Glutamatergic neuron (in vitro differentiated cells): Measurements from ENCODE around the gene NRXN3. TPM values are rescaled to one million over a fixed set of nuclear protein-coding genes. Genes with fewer than 3 reads are reported as not detected.

ENCODE experiments used
- DNase-seq: peaks from one replicate; pipeline ENCODE4 v3.0.0; 2022
- H3K27ac Mint-ChIP-seq: one replicate; pipeline ENCODE4 v1.8.0; 2020; ENCODE audit warnings: mild to moderate bottlenecking, mixed read lengths, inconsistent platforms; ENCODE audit not compliant: unreplicated experiment
- H3K27me3 Mint-ChIP-seq: one replicate; pipeline ENCODE4 v1.8.0; 2020; ENCODE audit warnings: mild to moderate bottlenecking, moderate library complexity, mixed read lengths, inconsistent platforms; ENCODE audit not compliant: unreplicated experiment
- H3K36me3 Mint-ChIP-seq: one replicate; pipeline ENCODE4 v1.8.0; 2020; ENCODE audit warnings: mild to moderate bottlenecking, mixed read lengths, inconsistent platforms; ENCODE audit not compliant: unreplicated experiment
- H3K4me1 Mint-ChIP-seq: one replicate; pipeline ENCODE4 v1.8.0; 2020; ENCODE audit warnings: mild to moderate bottlenecking, low read depth, mixed read lengths, inconsistent platforms; ENCODE audit not compliant: unreplicated experiment
- H3K4me3 Mint-ChIP-seq: one replicate; pipeline ENCODE4 v1.8.0; 2020; ENCODE audit warnings: mild to moderate bottlenecking, mixed read lengths, inconsistent platforms; ENCODE audit not compliant: unreplicated experiment
- H3K9me3 Mint-ChIP-seq: one replicate; pipeline ENCODE4 v1.8.0; 2020; ENCODE audit warnings: mild to moderate bottlenecking, moderate library complexity, mixed read lengths, inconsistent platforms; ENCODE audit not compliant: unreplicated experiment
- total RNA-seq: library from RNA; stranded (reverse); fragmentation: NEBNext Ultra II Directional; extraction: Animal tissue kit (Norgen Biotek cat#: 25700); gene quantifications from one replicate; pipeline ENCODE4 v1.2.1, GENCODE V29; 2021; ENCODE audit not compliant: unreplicated experiment
- TF ChIP-seq, protein P1 (sequence below): fragments of 200-600 bp; sonication (generic); IDR thresholded peaks from one replicate; pipeline ENCODE4 v1.5.0; 2021; ENCODE audit not compliant: partially characterized antibody, unreplicated experiment

The NRXN3 gene
- total RNA-seq, 1 donor from 2014 or later, result 1.2 TPM

DNA sequence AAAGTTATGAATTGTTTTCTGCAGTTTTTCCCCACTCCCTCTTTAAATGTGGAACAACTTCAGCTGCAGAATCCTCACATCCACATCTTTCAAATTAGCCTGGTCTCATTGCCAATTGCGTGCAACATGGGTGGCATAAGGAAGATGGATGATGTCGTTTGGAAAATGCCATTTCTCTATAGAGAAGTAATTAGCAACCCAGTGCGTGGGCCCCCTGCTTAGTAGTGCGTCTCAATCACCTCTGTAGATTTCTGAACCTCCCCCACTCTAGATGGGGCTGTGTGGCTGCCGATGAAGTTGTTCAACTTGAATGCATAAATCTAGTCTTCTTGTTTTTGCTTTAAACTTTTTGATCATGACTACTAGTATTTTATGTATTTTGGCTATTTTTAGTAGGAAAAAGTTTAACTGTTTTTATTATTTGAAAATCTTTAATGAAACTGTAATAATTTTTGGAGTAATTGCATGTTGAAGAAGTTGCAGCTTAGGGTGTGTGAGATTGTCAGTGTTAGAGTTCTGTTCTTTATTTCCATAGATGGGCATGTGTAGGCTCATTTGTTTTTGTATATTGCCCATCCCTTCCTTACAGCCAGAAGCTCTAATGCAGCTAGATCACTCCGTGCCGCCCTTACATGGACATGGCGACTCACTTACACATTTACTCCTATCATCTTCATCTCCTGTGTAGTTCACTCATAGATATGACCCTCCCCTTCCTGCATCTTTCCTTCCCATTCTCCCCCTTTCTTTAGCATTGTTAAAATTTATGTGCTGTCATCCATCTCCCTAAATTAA is 1683.0 kb downstream of the NRXN3 start:
- TF ChIP-seq, protein P1, sequence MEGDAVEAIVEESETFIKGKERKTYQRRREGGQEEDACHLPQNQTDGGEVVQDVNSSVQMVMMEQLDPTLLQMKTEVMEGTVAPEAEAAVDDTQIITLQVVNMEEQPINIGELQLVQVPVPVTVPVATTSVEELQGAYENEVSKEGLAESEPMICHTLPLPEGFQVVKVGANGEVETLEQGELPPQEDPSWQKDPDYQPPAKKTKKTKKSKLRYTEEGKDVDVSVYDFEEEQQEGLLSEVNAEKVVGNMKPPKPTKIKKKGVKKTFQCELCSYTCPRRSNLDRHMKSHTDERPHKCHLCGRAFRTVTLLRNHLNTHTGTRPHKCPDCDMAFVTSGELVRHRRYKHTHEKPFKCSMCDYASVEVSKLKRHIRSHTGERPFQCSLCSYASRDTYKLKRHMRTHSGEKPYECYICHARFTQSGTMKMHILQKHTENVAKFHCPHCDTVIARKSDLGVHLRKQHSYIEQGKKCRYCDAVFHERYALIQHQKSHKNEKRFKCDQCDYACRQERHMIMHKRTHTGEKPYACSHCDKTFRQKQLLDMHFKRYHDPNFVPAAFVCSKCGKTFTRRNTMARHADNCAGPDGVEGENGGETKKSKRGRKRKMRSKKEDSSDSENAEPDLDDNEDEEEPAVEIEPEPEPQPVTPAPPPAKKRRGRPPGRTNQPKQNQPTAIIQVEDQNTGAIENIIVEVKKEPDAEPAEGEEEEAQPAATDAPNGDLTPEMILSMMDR, result no peak
- Mint-ChIP-seq H3K36me3 (no peaks in the 10 kb centered on the region), H3K27me3 (no peaks in the 10 kb centered on the region), H3K4me1 (no peaks in the 10 kb centered on the region), H3K27ac (no peak overlapping the region), H3K4me3 (no peak overlapping the region), H3K9me3 (no peaks in the 10 kb centered on the region)
- no peak for DNase-seq

DNA sequence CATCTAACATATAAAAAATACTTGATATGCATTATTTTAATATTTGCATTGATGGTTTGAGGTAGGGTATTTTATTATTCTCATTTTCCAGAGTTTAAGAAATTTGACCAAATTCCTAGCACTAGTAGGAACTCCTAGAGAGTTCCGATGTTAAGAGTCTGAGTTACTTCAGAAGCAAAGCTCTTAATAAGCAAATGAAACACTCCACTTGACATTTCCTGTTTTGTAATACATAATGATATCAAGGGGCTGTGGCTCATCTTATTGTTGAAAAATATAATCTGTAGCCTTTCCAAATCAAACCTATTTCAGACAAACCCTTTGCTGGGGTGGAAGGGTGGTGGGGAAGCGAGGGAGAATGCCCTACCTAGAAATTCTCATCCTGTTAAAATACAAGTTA is 1685.6 kb downstream of the NRXN3 start:
- Mint-ChIP-seq H3K9me3 (no peaks in the 10 kb centered on the region), H3K27me3 (no peaks in the 10 kb centered on the region), H3K27ac (no peak overlapping the region), H3K4me1 (no peaks in the 10 kb centered on the region), H3K4me3 (no peak overlapping the region), H3K36me3 (no peaks in the 10 kb centered on the region)
- TF ChIP-seq, protein P1, result no peak
- DNase-seq, result no peak

DNA sequence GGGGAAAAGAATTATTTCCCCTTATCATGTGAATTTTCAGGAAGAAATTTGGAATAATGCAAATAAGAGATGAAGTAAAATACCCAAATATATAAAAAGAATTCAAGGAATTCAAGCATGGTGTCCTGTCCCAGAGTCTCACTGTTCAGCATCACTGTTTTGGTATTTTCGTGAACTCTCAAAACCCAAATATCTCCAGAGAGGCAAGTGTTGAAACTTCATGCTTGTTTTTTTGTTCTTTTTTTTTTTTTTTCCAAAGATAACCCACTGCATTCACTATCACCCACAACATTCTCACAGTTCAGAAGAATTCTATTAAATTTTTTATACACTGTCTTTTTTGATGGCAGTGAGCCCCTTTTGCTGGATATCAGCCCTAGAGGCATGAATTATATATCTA is 1686.2 kb downstream of the NRXN3 start:
- no peaks in the 10 kb centered on the region for H3K27me3 Mint-ChIP-seq
- TF ChIP-seq, protein P1, result no peak
- no peak overlapping the region for H3K4me3 Mint-ChIP-seq
- no peak overlapping the region for H3K27ac Mint-ChIP-seq
- no peaks in the 10 kb centered on the region for H3K9me3 Mint-ChIP-seq
- no peaks in the 10 kb centered on the region for H3K36me3 Mint-ChIP-seq
- no peak for DNase-seq
- no peaks in the 10 kb centered on the region for H3K4me1 Mint-ChIP-seq

DNA sequence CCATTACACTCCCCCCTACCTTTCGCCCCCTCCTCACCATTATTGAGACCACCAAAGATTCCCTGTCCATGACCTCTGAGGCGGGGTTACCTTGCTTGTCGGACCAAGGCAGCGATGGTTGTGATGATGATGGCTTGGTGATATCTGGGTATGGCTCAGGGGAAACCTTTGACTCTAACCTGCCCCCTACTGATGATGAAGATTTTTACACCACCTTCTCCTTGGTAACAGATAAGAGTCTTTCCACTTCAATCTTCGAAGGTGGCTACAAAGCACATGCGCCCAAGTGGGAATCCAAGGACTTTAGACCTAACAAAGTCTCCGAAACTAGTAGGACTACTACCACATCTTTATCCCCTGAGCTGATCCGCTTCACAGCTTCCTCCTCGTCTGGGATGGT is 1690.9 kb downstream of the NRXN3 start:
- TF ChIP-seq, protein P1, result peak; percentile 15
- Mint-ChIP-seq H3K27me3 (no peaks in the 10 kb centered on the region), H3K27ac (no peak overlapping the region), H3K9me3 (no peaks in the 10 kb centered on the region), H3K4me3 (no peak overlapping the region), H3K4me1 (peaks cover 7% of the 10 kb centered on the region), H3K36me3 (no peaks in the 10 kb centered on the region)
- no peak for DNase-seq

DNA sequence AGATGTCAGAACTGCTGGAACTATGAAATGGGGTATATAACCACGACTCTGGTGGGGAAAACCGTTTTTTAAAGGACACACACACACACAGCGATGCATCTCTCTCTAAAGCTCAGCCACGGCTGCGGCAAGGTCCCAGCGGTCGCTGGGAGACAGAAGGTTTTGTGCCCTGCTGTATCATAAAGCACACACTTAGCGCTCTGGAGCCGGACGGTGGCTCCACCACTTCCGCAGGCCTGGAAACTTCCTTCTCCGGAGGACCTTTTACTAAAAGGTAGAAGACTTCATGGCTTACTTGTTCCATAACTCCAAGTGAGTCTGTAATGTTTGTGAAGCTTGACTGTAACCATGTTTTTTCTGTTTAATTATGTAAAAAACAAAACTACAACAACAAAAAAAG is 1691.9 kb downstream of the NRXN3 start:
- peaks cover 7% of the 10 kb centered on the region for H3K4me1 Mint-ChIP-seq
- TF ChIP-seq, protein P1, result no peak
- DNase-seq, result no peak
- no peaks in the 10 kb centered on the region for H3K9me3 Mint-ChIP-seq
- H3K36me3 Mint-ChIP-seq, result no peaks in the 10 kb centered on the region
- H3K4me3 Mint-ChIP-seq, result no peak overlapping the region
- H3K27ac Mint-ChIP-seq, result no peak overlapping the region
- no peaks in the 10 kb centered on the region for H3K27me3 Mint-ChIP-seq
